SK-N-MC (cell line): Measurements from ENCODE around the gene TSHZ2.

Experiments used
- EZH2 ChIP-seq: fragments of 200-600 bp; sonication (generic); IDR thresholded peaks from one replicate; pipeline ENCODE4 v1.6.1; 2017; ENCODE audit warnings: antibody characterized with exemption
- POLR2AphosphoS5 ChIP-seq: IDR thresholded peaks from 2 replicates; pipeline ENCODE4 v1.6.1; 2012; ENCODE audit warnings: mild to moderate bottlenecking, low read depth, low read length, borderline replicate concordance

- TF ChIP-seq EZH2 (no peak), POLR2AphosphoS5 (no peak)
Measured at GRCh38 chr20:53322651-53323050, 350.5 kb downstream of the TSHZ2 start.
